HG03442 (cell line): ENCODE measurements around the gene BLMH.
"Not testable (repeated sequence)": the region's sequence is repeated elsewhere in the genome, so short reads cannot be mapped to it uniquely, and the experiment has no call there.

Experiments used
- ATAC-seq: cut with Tn5 transposase; IDR thresholded peaks from one replicate; pipeline ENCODE4 v1.9.1; 2021; ENCODE audit warnings: mild to moderate bottlenecking, moderate library complexity; ENCODE audit not compliant: unreplicated experiment

BLMH gene

GRCh38 chr17:30232015-30232823 lies 59.5 kb downstream of the BLMH start:
- no peak for ATAC-seq

- ATAC-seq: no peak
Observed at GRCh38 chr17:30230596-30231125, 61.1 kb downstream of the BLMH start.

GRCh38 chr17:30230009-30230408 lies 61.7 kb downstream of the BLMH start:
- not testable (repeated sequence) for ATAC-seq

- no peak for ATAC-seq
Observed at GRCh38 chr17:30229012-30229411, 62.7 kb downstream of the BLMH start.

- no peak for ATAC-seq
Observed at GRCh38 chr17:30228011-30228410, 63.7 kb downstream of the BLMH start.

GRCh38 chr17:30226878-30227277 lies 64.9 kb downstream of the BLMH start:
- no peak for ATAC-seq

- no peak for ATAC-seq
Observed at GRCh38 chr17:30225919-30226553, 65.7 kb downstream of the BLMH start.

- ATAC-seq: no peak
Observed at GRCh38 chr17:30225112-30225511, 66.6 kb downstream of the BLMH start.

- no peak for ATAC-seq
Observed at GRCh38 chr17:30224419-30224960, 67.3 kb downstream of the BLMH start.

GRCh38 chr17:30222721-30223175 lies 69.0 kb downstream of the BLMH start:
- ATAC-seq: no peak

GRCh38 chr17:30222251-30222650 lies 69.5 kb downstream of the BLMH start:
- ATAC-seq: no peak

- ATAC-seq: no peak
Observed at GRCh38 chr17:30221346-30221745, 70.4 kb downstream of the BLMH start.

GRCh38 chr17:30220414-30220813 lies 71.3 kb downstream of the BLMH start:
- no peak for ATAC-seq

- ATAC-seq: no peak
Observed at GRCh38 chr17:30219833-30220232, 71.9 kb downstream of the BLMH start.

GRCh38 chr17:30219315-30219714 lies 72.4 kb downstream of the BLMH start:
- ATAC-seq: no peak

- ATAC-seq: no peak
Observed at GRCh38 chr17:30218799-30219198, 72.9 kb downstream of the BLMH start.

GRCh38 chr17:30217746-30218245 lies 73.9 kb downstream of the BLMH start:
- no peak for ATAC-seq

GRCh38 chr17:30217054-30217453 lies 74.7 kb downstream of the BLMH start:
- ATAC-seq: no peak

GRCh38 chr17:30212750-30213149 lies 79.0 kb downstream of the BLMH start:
- ATAC-seq: peak; percentile 71

- no peak for ATAC-seq
Observed at GRCh38 chr17:30211371-30211770, 80.4 kb downstream of the BLMH start.

GRCh38 chr17:30210901-30211300 lies 80.8 kb downstream of the BLMH start:
- ATAC-seq: no peak

- ATAC-seq: no peak
Observed at GRCh38 chr17:30210366-30210765, 81.4 kb downstream of the BLMH start.
